WERI-Rb-1 (cell line): ENCODE measurements around the gene PITX2.

ENCODE experiments used
- DNase-seq: peaks from one replicate; pipeline ENCODE4 v3.0.0-alpha.2; 2020
- H3K27ac ChIP-seq: fragments of 250-450 bp; sonication (Bioruptor Pico); 2 replicates; pipeline ENCODE4 v1.5.1; 2020; ENCODE audit warnings: mild to moderate bottlenecking, moderate library complexity
- H3K27me3 ChIP-seq: fragments of 250-450 bp; sonication (Bioruptor Pico); 2 replicates; pipeline ENCODE4 v1.5.1; 2021; ENCODE audit warnings: mild to moderate bottlenecking, low read depth, moderate library complexity; ENCODE audit not compliant: insufficient read depth, severe bottlenecking
- H3K36me3 ChIP-seq: fragments of 250-450 bp; sonication (Bioruptor Pico); 2 replicates; pipeline ENCODE4 v1.5.1; 2020; ENCODE audit warnings: mild to moderate bottlenecking, moderate library complexity
- H3K4me3 ChIP-seq: 2 replicates; pipeline ENCODE4 v1.5.1; 2011; ENCODE audit warnings: low read depth, mild to moderate bottlenecking, control low read depth, low read length
- H3K9me3 ChIP-seq: fragments of 250-450 bp; sonication (Bioruptor Pico); 2 replicates; pipeline ENCODE4 v1.5.1; 2021; ENCODE audit warnings: mild to moderate bottlenecking, moderate library complexity; ENCODE audit not compliant: severe bottlenecking
- TF ChIP-seq, protein P1 (sequence below): IDR thresholded peaks from 2 replicates; pipeline ENCODE4 v1.5.1; 2011; ENCODE audit warnings: low read depth, mild to moderate bottlenecking, control low read depth, inconsistent platforms, low read length

The PITX2 gene

DNA sequence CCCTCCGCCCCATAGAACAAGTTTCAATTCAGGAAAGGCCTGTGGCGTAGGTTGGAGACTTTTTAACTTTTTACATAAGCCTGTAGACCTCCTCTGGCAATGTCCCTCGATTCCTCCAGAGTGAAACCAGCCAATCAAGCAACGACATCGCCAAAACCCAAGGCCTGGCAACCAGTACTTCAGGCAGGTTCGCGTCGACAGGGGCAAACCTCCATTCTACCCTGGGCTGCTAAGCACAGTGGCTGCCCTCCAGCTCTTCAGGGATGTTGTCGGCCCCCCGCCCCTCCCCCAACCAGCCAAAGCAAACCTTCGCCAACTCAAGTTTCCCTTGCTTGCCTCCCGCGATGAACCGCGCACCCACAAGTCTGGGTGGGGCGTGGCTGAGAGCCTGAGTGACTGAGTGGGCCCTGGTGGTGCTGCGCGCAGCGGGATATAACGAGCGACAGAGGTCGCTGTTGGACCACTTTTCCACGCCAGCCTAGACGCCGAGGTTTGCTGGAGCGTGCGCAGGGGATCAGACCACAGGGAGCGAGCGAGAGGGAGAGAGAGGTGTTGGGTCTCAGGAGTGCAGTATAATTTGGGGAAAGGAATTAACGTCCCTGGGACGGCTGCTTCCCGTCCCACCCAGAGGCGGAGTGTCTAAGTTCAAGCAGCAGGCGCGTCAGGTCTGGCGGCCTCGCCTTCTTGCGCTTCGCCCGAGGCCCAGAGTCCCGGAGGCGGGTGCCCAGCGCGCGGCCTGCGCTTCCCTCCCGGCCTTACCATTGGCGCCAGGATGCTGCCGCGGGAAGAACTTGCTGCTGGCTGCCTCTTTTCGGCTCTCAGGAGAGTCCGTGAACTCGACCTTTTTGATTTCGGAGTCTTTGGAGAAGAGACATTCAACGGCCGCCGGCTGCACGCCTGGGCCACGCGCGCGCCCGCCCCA lies 9.0 kb upstream of the PITX2 start:
- H3K36me3 ChIP-seq = no peaks in the 10 kb centered on the region
- H3K27ac ChIP-seq = no peak overlapping the region
- H3K27me3 ChIP-seq = peaks cover 99% of the 10 kb centered on the region
- peak overlapping the region; percentile 31 for H3K4me3 ChIP-seq
- DNase-seq = peak; percentile 87
- TF ChIP-seq, protein P1, sequence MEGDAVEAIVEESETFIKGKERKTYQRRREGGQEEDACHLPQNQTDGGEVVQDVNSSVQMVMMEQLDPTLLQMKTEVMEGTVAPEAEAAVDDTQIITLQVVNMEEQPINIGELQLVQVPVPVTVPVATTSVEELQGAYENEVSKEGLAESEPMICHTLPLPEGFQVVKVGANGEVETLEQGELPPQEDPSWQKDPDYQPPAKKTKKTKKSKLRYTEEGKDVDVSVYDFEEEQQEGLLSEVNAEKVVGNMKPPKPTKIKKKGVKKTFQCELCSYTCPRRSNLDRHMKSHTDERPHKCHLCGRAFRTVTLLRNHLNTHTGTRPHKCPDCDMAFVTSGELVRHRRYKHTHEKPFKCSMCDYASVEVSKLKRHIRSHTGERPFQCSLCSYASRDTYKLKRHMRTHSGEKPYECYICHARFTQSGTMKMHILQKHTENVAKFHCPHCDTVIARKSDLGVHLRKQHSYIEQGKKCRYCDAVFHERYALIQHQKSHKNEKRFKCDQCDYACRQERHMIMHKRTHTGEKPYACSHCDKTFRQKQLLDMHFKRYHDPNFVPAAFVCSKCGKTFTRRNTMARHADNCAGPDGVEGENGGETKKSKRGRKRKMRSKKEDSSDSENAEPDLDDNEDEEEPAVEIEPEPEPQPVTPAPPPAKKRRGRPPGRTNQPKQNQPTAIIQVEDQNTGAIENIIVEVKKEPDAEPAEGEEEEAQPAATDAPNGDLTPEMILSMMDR = peak; percentile 91
- H3K9me3 ChIP-seq = peaks cover 42% of the 10 kb centered on the region

DNA sequence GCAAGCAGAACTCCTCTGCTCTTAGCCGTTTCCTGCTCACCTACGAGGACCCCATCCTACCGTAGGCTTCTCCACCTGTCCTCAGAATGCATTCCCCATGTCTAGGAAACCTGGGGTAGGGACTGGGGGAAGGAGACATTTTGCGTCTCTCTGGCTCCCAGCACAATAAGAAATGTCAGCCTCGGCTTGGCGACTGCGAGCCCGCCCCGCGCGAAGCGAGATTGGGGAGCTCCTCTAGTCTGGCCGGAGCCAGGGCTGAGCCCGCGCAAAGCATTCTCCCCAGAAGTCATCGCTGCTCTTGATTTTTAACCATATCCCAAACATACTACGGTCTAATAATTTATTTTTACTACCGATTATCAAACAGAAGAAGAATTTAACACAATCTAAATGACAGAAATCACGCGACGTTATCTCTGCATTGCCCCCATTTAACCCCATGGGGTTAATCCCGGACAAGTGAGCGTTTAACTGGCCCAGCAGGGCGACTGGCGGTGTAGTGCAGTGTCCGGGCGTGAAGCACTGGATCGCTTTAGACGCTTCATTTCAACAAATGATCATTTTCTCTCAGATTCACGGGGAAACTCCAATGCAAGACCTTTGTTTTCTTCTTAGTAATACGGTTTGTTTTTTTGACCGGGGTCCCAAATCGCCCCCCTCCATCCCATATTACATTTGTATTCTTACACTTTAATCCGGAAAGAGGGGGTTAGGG lies 8.0 kb upstream of the PITX2 start:
- H3K27ac ChIP-seq = no peak overlapping the region
- DNase-seq = no peak
- peaks cover 99% of the 10 kb centered on the region for H3K27me3 ChIP-seq
- H3K4me3 ChIP-seq = peak overlapping the region; percentile 15
- TF ChIP-seq, protein P1 = no peak
- peaks cover 42% of the 10 kb centered on the region for H3K9me3 ChIP-seq
- no peaks in the 10 kb centered on the region for H3K36me3 ChIP-seq

DNA sequence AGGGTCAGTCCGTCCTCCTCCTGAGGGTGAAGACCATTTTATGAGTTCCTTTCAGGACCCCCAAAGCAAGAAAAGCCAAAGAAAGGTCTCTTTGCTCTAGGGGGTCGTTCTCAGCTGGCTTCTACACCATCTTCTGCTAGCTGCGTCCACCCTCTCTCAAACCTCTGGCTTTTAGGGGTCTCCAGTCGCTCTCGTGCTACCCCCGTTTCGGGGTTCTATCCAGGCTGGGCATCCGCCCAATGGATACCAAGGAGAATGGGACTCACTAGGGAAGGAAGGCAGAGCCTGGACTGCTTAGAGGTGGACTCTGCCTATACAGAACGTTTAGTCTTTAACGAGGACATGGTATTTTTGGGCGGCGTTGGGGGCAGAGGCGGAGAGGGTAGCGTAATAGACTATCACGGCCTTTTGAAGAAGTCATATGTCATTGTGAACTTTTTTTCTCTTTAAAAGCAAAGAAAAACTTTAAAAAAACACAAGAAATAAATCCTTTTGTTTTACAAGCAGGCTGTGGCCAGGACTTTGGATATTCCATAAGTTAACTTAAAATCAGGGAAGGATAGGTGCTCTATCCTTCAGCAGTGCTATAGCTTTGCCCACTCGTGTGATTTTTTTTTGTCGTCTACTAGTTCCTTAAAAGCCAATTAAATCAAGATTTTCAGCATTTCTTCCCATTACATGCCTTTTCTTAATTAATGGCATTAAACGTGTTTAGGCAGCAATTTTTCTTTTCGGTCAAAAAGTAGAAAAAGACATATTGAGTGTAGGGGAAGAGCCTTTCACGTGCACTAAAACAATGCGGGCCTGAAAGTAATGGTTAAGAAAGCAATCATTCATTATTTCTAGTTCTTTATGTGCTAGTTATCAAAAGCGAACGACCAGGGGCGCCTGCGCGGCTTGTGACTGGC lies 7.2 kb upstream of the PITX2 start:
- no peak for DNase-seq
- Histone ChIP-seq H3K4me3 (no peak overlapping the region; the same call in 1 of the 2 replicates), H3K9me3 (peaks cover 42% of the 10 kb centered on the region), H3K27ac (no peak overlapping the region), H3K27me3 (peaks cover 99% of the 10 kb centered on the region), H3K36me3 (no peaks in the 10 kb centered on the region)
- TF ChIP-seq, protein P1 = no peak

DNA sequence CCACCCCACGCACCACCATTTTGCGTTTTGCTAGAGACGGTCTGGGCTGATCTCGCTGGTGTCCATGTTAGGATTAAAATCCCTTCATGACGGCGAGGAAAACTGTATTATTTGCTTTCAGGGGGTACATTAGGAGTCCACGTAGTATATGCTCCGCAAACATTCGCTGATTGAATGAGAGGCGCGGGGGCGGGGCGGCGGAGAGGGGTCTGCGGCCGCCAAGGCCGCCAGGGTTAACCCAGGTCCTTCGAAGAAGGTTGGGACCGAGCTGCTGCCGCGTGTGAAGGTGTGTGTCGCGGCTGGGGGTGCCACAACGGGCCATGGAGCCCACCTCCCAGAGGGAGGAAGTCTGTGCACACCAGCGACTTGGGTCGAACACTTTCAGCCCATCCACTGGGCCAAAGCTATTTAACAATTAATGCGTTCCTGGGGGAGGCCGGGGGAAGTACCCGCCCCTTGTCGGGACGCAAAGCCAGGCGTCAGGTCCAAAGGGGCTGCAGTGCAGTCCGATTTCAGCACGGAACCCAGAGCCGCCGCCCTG lies 6.4 kb upstream of the PITX2 start:
- peaks cover 37% of the 10 kb centered on the region for H3K9me3 ChIP-seq
- H3K4me3 ChIP-seq = no peak overlapping the region
- no peaks in the 10 kb centered on the region for H3K36me3 ChIP-seq
- no peak for DNase-seq
- peaks cover 99% of the 10 kb centered on the region for H3K27me3 ChIP-seq
- TF ChIP-seq, protein P1 = no peak
- H3K27ac ChIP-seq = no peak overlapping the region

DNA sequence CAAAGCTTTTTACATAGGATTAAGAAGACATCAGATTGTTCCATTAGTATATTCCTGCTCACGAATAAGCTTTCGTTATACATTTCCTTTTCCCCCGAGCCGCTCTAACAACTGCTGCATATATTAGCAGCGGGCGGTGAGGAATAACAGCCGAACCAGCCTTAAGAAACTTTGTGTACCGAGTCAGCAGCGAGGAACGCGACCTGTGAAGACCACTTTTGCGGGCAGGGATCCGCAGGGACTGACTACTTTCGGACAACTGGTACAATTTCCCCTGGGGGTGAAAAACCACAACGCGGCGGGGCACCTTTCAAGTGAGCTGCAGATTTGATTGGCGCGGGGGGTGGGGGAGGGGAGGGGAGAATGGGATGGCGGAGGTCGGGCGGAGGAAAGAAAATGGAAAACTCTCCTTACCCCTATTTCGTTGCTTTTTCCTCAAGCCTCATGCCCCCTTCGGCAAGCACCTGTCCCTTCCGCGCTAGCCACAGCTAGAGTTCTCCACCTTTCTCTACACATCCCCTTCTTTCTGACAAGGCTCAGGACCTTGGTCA lies 5.9 kb upstream of the PITX2 start:
- H3K36me3 ChIP-seq = no peaks in the 10 kb centered on the region
- TF ChIP-seq, protein P1 = no peak
- H3K27me3 ChIP-seq = peaks cover 99% of the 10 kb centered on the region
- no peak for DNase-seq
- H3K9me3 ChIP-seq = peaks cover 36% of the 10 kb centered on the region
- no peak overlapping the region for H3K4me3 ChIP-seq
- H3K27ac ChIP-seq = no peak overlapping the region
